ENCODE measurements around the gene TMUB1.

The TMUB1 gene

DNA sequence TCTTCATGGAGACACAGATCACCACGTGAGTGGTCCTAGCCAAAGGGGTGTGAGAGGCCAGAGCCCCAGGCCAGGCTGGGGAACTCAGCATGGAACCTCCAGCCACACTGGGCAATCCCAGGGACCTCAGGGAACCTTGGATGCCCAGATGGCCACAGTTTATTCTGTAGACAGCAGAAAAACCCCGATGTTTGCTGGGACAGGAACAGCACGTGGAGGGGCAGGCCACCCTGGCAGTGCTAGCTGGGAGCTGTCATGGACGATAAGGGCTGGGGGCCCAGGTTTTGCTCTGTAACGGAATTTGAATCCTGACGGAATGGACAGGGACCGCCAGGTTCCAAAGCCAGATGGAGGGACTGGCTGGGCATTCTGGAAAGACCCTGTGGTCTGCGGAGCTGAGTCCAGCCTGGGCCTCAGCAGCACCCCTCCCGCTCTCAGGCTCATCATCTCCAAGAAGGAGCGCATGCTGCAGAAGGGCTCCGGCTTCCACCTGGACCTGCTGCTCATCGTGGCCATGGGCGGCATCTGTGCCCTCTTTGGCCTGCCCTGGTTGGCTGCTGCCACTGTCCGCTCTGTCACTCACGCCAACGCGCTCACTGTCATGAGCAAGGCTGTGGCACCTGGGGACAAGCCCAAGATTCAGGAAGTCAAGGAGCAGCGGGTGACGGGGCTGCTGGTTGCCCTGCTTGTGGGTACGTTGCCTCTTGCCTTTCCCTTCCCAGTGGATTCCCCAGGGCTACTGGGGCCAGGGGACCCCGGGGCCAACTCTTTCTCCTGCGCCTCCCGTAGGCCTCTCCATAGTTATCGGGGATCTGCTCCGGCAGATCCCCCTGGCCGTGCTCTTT lies 8.3 kb downstream of the TMUB1 start:
- no peaks in the 10 kb centered on the region for H3K9me2 ChIP-seq (replicated peaks; ENCODE audit: insufficient read depth, low read length)
- no peak overlapping the region for H3K4me3 ChIP-seq (ENCODE audit: low read length)
- H3K79me2 ChIP-seq (ENCODE audit: low read length), result peaks cover 24% of the 10 kb centered on the region
- no peak for DNase-seq
- TF ChIP-seq, protein P1, sequence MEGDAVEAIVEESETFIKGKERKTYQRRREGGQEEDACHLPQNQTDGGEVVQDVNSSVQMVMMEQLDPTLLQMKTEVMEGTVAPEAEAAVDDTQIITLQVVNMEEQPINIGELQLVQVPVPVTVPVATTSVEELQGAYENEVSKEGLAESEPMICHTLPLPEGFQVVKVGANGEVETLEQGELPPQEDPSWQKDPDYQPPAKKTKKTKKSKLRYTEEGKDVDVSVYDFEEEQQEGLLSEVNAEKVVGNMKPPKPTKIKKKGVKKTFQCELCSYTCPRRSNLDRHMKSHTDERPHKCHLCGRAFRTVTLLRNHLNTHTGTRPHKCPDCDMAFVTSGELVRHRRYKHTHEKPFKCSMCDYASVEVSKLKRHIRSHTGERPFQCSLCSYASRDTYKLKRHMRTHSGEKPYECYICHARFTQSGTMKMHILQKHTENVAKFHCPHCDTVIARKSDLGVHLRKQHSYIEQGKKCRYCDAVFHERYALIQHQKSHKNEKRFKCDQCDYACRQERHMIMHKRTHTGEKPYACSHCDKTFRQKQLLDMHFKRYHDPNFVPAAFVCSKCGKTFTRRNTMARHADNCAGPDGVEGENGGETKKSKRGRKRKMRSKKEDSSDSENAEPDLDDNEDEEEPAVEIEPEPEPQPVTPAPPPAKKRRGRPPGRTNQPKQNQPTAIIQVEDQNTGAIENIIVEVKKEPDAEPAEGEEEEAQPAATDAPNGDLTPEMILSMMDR (IDR thresholded peaks at IDR 0.05; ENCODE audit: low read length), result no peak
- TF ChIP-seq EZH2phosphoT487 (IDR thresholded peaks at IDR 0.05; ENCODE audit: low read length) (no peak), EZH2 (optimal IDR thresholded peaks at IDR 0.05; ENCODE audit: low read depth, low read length) (no peak)
- H4K20me1 ChIP-seq (ENCODE audit: insufficient read depth, low read length), result no peaks in the 10 kb centered on the region
- H3K9me3 ChIP-seq (replicated peaks; ENCODE audit: insufficient read depth, low read length), result no peaks in the 10 kb centered on the region
- peaks cover 8% of the 10 kb centered on the region for H3K4me1 ChIP-seq (ENCODE audit: low read length)
- no peak overlapping the region for H3K4me2 ChIP-seq (ENCODE audit: low read depth, low read length)
- no peak overlapping the region for H3K9ac ChIP-seq (ENCODE audit: low read length)
- peaks cover 3% of the 10 kb centered on the region; the same call in 1 of the 2 replicates for H3K36me3 ChIP-seq (replicated peaks; ENCODE audit: insufficient read depth, low read length)
- peaks cover 12% of the 10 kb centered on the region; the same call in 1 of the 2 replicates for H3F3A ChIP-seq (ENCODE audit: insufficient read depth, low read length)
- H2AFZ ChIP-seq (ENCODE audit: low read length), result no peak overlapping the region
- no peaks in the 10 kb centered on the region for H3K27me3 ChIP-seq (replicated peaks; ENCODE audit: insufficient read depth, low read length)
- H3K27ac ChIP-seq (ENCODE audit: low read length), result no peak overlapping the region

DNA sequence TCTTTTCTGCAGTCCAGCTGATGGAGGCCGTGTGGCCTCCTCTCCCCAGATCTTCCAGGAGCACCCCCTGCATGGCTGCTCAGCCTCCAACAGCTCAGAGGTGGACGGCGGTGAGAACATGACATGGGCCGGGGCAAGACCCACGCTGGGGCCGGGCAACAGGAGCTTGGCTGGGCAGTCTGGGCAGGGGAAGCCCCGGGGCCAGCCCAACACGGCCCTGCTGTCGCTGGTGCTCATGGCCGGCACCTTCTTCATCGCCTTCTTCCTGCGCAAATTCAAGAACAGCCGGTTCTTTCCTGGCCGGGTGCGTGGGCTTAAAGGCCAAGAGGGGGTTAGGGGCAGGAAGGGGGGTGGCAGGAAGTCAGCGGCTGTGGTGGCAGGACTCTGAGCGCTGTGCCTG lies 9.3 kb downstream of the TMUB1 start:
- peaks cover 12% of the 10 kb centered on the region; the same call in 1 of the 2 replicates for H3F3A ChIP-seq (ENCODE audit: insufficient read depth, low read length)
- TF ChIP-seq, protein P1 (IDR thresholded peaks at IDR 0.05; ENCODE audit: low read length), result no peak
- TF ChIP-seq EZH2phosphoT487 (IDR thresholded peaks at IDR 0.05; ENCODE audit: low read length), result no peak
- no peak for TF ChIP-seq EZH2 (optimal IDR thresholded peaks at IDR 0.05; ENCODE audit: low read depth, low read length)
- H3K9me3 ChIP-seq (replicated peaks; ENCODE audit: insufficient read depth, low read length), result no peaks in the 10 kb centered on the region
- H3K4me2 ChIP-seq (ENCODE audit: low read depth, low read length), result no peak overlapping the region
- H4K20me1 ChIP-seq (ENCODE audit: insufficient read depth, low read length), result no peaks in the 10 kb centered on the region
- peaks cover 13% of the 10 kb centered on the region for H3K79me2 ChIP-seq (ENCODE audit: low read length)
- H3K27ac ChIP-seq (ENCODE audit: low read length), result no peak overlapping the region
- no peak for DNase-seq
- no peaks in the 10 kb centered on the region for H3K9me2 ChIP-seq (replicated peaks; ENCODE audit: insufficient read depth, low read length)
- H3K9ac ChIP-seq (ENCODE audit: low read length), result no peak overlapping the region
- H3K27me3 ChIP-seq (replicated peaks; ENCODE audit: insufficient read depth, low read length), result no peaks in the 10 kb centered on the region
- H2AFZ ChIP-seq (ENCODE audit: low read length), result no peak overlapping the region
- H3K4me3 ChIP-seq (ENCODE audit: low read length), result no peak overlapping the region
- H3K36me3 ChIP-seq (replicated peaks; ENCODE audit: insufficient read depth, low read length), result peaks cover 6% of the 10 kb centered on the region; the same call in 1 of the 2 replicates
- peaks cover under 1% of the 10 kb centered on the region; the same call in 1 of the 2 replicates for H3K4me1 ChIP-seq (ENCODE audit: low read length)

DNA sequence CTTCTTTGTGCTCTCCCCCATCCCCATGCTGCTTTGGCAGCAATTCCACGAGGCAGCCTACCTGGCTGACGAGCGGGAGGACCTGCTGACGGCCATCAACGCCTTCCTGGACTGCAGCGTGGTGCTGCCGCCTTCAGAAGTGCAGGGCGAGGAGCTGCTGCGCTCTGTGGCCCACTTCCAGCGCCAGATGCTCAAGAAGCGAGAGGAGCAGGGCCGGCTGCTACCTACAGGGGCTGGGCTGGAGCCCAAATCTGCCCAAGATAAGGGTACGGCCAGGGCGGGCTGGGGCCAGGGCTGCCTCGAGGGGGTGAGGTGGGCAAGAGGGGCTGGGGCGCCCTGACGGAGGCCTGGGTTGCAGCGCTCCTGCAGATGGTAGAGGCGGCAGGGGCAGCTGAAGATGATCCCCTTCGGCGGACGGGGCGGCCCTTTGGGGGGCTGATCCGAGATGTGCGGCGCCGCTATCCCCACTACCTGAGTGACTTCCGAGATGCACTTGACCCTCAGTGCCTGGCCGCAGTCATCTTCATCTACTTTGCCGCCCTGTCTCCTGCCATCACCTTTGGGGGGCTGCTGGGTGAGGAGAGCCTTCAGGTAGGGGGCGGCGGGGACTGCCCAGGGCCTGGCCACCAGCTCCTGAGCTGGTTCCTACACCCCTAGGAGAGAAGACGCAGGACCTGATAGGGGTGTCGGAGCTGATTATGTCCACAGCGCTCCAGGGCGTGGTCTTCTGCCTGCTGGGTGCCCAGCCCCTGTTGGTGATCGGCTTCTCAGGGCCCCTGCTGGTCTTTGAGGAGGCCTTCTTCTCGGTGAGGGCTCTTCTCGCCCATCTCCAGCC lies 12.0 kb downstream of the TMUB1 start:
- Histone ChIP-seq H3K27me3 (replicated peaks; ENCODE audit: insufficient read depth, low read length) (no peaks in the 10 kb centered on the region), H3K4me3 (ENCODE audit: low read length) (no peak overlapping the region), H4K20me1 (ENCODE audit: insufficient read depth, low read length) (no peaks in the 10 kb centered on the region), H3F3A (ENCODE audit: insufficient read depth, low read length) (peaks cover 8% of the 10 kb centered on the region; the same call in 1 of the 2 replicates), H3K9ac (ENCODE audit: low read length) (no peak overlapping the region), H3K4me2 (ENCODE audit: low read depth, low read length) (no peak overlapping the region), H3K36me3 (replicated peaks; ENCODE audit: insufficient read depth, low read length) (peaks cover 3% of the 10 kb centered on the region; the same call in 1 of the 2 replicates), H3K27ac (ENCODE audit: low read length) (no peak overlapping the region), H3K4me1 (ENCODE audit: low read length) (no peaks in the 10 kb centered on the region), H3K9me2 (replicated peaks; ENCODE audit: insufficient read depth, low read length) (no peaks in the 10 kb centered on the region), H3K9me3 (replicated peaks; ENCODE audit: insufficient read depth, low read length) (no peaks in the 10 kb centered on the region), H3K79me2 (ENCODE audit: low read length) (no peaks in the 10 kb centered on the region), H2AFZ (ENCODE audit: low read length) (no peak overlapping the region)
- no peak for TF ChIP-seq EZH2phosphoT487 (IDR thresholded peaks at IDR 0.05; ENCODE audit: low read length)
- TF ChIP-seq, protein P1 (IDR thresholded peaks at IDR 0.05; ENCODE audit: low read length), result no peak
- no peak for TF ChIP-seq EZH2 (optimal IDR thresholded peaks at IDR 0.05; ENCODE audit: low read depth, low read length)
- no peak for DNase-seq

All from MM.1S (cell line).